Activated CD4-positive, alpha-beta T cell treated with anti-CD3 and anti-CD28 coated beads for 24 hours (primary cell): ENCODE data around the gene COL9A1.
"Not testable (repeated sequence)": the region's sequence is repeated elsewhere in the genome, so short reads cannot be mapped to it uniquely, and the experiment has no call there.

Source experiments
- DNase-seq, 2 donors: peaks; one replicate each; pipeline ENCODE4 v3.0.0-alpha.2; 2020; ENCODE audit warnings: low read depth in 2 of 2

Gene COL9A1

GRCh38 chr6:70303034-70303525 is at the start of gene COL9A1:
TSS of gene COL9A1 (minus strand) at chr6:70303084. CDS start at chr6:70302924, 160 bp downstream.
- DNase-seq = no peak

GRCh38 chr6:70351461-70351860 is 48.6 kb upstream of the COL9A1 start:
- DNase-seq = no peak

DNA sequence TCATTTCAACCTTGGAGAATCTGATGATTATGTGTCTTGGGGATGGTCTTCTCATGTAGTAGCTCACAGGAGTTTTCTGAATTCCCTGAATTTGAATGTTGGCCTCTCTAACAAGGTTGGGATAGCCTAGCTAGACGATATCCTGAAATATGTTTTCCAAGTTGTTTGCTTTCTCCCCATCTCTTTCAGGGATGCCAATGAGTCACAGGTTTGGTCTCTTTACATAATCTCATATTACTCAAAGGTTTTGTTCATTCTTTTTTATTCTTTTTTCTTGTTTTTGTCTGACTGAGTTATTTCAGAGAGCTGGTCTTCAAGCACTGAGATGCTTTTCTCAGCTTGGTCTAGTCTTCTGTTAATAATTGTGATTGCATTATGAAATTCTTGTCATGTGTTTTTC is 42.7 kb upstream of the COL9A1 start:
- no peak for DNase-seq

GRCh38 chr6:70343313-70343712 is 40.4 kb upstream of the COL9A1 start:
- DNase-seq = no peak

DNA sequence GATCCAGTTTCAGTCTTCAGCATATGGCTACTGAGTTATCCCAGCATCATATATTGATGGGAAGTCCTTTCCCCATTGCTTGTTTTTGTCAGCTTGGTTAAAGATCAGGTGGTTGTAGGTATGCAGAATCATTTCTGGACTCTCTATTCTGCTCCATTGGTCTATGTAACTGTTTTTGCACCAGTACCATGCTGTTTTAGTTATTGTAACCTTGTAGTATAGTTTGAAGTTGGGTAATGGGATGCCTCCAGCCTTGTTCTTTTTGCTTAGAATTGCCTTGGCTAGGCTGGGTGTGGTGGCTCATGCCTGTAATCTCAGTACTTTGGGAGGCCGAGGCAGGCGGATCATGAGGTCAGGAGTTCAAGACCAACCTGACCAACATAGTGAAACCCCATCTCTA is 36.9 kb upstream of the COL9A1 start:
- not testable (repeated sequence) for DNase-seq

DNA sequence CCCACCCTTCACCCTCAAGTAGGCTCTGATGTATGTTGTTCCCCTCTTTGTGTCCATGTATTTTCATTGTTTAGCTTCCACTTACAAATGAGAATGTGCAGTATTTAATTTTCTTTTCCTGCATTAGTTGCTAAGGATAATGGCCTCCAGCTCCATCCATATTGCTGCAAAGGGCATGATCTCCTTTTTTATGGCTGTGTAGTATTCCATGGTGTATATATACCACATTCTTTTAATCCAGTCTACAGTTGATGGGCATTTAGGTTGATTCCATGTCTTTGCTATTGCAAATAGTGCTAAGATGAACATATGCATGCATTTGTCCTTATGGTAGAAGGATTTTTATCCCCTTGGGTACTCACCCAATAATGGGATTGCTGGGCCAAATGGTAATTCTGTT is 35.9 kb upstream of the COL9A1 start:
- no peak for DNase-seq

- DNase-seq = no peak
These were observed 34.8 kb upstream of the COL9A1 start for GRCh38 chr6:70337743-70338105.

DNA sequence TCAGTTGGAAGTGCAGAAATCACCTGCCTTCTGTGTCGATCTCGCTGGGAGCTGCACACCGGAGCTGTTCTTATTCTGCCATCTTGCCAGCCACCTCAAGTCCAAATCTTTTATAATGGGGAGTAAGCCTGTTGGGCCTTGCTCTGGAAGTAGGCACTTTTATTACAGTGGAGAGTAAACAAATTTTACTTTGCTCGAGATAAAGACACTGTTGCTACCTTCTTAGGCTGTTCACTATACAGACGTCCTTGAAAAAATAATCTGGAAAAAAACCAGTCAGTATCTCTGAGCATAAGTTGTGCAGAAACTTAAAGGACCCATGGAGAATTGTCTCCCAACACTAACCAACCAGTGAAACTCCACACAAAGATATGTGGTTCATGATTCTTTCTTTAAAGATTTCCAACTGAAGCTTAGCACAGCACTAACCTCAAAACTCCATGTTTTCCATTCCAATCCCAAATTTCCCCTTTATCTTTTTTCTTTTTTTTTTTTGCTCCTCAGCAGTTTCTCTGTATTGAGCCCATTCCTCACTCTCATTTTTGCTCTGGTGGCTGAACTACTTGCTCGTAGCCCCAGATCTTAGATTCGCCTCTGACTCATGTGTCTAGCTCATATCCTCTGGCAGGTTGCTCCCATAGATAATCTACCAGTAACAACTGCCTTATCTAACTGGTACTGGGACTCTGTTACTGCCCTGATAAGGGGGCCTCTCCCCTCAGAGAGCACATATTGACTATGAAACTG is 34.3 kb upstream of the COL9A1 start:
- no peak for DNase-seq

- no peak for DNase-seq
These were observed 24.2 kb upstream of the COL9A1 start for GRCh38 chr6:70327036-70327435.

DNA sequence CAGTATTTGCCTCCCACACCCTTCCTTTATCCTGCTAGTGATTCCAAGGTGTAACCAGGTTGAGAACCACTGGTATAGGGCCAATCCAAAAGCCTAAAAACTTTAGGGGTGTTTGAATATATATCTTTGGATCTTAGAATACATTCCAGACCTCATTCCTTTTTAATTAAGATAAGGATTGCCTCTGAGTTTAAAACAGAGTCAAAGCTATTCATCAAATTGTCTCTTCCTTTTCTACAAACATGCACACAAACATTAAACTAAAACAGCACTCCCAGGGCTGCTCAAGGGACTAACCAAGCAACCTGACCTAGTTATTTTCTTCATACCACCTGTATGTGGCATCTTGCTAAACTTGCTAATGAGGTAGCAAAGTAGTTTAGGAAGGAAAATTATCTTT is 22.1 kb upstream of the COL9A1 start:
- no peak for DNase-seq

GRCh38 chr6:70317799-70318198 is 14.9 kb upstream of the COL9A1 start:
- DNase-seq = not testable (repeated sequence)

- no peak for DNase-seq
These were observed 12.3 kb upstream of the COL9A1 start for GRCh38 chr6:70315079-70315751.

- no peak for DNase-seq
These were observed 11.4 kb upstream of the COL9A1 start for GRCh38 chr6:70314296-70314695.

GRCh38 chr6:70312165-70312745 is 9.4 kb upstream of the COL9A1 start:
- DNase-seq = no peak

DNA sequence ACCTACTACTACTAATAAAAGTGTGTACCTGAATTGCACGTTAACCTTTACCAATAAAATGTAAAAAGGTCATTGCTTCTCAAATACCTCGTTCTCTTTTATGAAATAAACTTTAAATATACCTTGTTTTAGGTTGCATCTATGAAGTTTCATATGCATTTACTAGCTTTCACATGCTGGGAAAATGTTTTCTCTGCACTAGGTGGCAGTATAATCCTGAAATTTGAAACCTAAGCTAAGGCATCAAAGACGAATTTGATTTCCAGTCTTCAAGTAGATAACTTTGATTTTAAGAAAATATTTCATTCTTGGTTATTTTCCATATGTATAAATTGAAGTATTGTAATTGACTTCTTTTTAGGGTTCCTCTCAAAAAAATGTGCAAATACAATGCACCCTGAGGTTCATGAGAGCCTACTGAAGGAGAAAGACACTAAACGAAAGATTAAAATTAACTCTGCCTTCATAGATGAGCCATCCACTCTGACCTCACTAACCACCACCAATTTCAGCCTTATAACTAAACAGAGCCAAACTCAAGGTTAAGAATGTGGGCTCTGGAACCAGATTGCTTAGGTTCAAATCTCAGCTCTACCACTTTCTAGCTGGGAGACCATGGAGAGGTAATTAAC is 7.3 kb upstream of the COL9A1 start:
- no peak for DNase-seq

DNA sequence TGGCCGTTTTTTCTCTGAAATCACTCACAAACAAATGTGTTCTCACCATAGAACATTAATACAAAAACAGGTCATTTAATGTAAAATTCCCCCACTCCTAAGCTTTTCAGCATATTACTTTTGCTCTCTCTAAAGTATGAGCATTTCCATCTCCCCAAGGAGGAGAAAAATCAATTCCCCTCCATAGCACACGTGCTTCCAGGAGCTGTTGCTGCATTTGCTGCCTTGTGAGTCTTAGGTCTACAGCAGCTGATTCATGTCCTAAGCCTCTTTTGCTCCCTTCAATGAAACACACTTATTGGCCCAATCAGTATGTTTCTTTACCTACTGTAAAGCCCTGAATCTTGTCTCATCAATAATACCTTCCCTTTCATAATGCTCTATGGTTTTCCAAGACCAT is 6.4 kb upstream of the COL9A1 start:
- DNase-seq = no peak

- DNase-seq = not testable (repeated sequence)
These were observed 5.3 kb upstream of the COL9A1 start for GRCh38 chr6:70308142-70308541.

DNA sequence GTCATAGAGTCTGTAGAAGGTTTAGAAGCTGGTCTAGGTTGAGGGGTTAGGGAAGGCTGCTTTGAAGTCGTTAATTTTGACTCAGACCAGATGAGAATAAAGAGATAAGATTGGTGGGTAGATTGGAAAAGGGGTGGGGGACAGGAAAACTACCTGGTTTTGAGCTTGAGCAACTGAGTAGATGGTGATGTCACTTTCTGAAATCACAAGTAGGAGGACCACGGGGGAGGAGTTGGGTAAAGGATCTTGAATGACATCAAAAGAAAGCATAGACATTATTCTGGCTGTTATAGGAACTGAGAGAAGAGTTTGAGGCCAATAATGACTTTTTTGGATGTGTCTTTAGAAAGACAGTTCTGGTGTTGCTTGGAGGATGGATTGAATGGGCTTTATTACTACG is 4.1 kb upstream of the COL9A1 start:
- no peak for DNase-seq

DNA sequence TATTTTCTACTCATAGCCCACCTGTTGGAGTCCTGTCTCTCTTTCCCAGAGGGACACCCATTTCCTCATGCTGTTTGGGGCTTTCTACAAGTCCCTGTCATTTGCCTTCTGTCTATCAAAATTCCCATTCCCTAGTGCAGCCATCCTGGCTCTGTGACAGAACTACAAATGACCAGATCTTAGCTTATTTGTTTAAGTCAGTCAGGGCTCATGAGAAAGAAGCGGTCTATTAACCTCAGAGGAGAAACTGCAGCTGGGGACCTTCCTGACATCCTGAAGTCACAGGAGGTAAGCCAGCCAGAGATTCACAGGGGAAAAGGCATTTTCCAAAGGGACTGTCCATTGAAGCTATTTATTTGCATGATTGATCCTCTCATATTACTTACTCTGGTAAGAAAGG is 1.7 kb upstream of the COL9A1 start:
- DNase-seq = no peak

DNA sequence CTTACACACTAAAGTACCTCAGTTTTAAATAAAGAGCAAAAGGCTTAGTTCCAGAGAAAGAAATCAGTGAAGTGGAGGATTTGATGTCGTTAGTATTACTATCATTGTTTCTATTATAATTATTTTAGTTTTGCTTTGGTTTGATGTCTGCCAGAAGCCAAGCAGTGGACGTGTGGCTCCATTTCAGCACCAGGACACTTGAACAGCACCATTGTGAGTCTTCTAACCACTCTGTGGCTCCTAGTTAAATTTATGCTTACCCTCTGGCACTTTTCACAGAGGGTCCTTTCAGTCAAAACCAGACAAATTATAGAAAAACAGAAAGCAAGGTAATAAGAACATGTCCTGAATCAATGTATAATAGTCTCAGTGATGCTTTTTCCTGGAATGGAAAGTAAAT is 3.4 kb downstream of the COL9A1 start:
- DNase-seq = no peak

DNA sequence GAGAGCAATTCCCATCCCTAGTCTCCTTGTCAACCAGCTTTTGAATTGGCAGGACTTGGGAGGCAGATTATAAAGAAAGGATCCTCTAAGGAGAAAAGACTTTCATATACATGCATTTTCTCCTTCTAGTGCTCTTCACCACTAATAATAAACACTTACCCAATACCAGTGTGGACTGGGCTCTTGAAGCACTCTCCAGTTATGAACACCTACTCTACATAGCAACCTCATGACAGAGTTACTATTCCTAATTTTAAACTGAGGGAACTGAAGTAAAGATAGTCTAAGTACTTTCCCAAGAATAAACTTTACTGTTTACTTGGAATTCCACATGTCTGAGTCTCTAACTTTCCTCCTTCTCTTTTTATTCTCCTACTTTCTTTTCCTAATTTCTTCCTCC is 4.8 kb downstream of the COL9A1 start:
- no peak for DNase-seq

GRCh38 chr6:70292193-70292592 is 10.7 kb downstream of the COL9A1 start:
- no peak for DNase-seq

DNA sequence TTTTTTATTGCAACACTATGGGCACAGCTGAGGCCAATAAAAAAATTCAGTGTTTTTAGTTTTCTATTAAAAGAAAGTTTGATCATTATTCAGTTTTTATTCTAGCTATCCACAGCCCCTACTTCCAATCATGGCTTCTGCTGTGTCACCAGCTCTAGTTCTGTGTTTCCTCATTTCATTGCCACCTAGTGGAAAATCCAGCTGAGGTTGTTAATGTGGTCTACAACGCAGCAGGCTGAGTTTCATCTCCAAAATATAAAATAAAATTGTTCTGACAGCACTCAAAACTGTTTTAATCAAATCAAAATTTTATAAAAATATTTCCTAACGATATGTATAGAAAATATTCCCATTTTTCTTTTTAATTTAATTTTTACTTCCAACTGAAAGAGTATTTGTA is 13.6 kb downstream of the COL9A1 start:
- DNase-seq = no peak
